ENCODE results near the gene XYLT1. TPM values are rescaled to one million over a fixed set of nuclear protein-coding genes. Genes with fewer than 3 reads are reported as not detected.

Gene XYLT1
- total RNA-seq, 1 experiment from 2014 or later: 25.0 TPM

DNA sequence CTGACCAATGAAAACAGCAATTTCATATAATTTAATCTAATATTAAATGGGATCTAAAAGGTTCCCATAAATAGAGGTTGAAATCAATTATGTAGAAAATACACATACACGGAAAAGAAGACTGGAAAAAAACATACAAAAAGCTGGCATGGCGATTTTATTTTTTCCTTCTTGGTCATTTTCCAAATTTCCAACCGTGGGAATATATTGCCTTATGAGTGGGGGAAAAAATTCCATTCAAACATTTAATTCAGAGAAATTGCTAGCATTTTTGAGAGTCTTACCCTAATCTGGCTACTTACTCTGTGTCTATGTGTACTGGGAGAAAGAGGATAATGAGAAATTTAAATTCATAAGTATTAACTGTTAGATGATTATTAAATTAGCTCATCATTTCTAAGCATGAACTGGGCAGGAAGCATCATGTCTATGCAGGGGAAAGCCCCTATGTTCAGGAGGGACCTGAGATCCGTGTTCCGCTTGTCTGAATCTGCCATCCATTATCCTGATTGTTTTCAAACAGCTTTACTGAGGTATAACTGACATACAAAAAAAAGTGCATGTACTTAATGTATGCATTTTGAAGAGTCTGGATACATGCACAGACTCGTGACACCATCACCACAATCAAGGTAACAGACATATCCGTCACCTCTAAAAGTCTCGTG, 145.2 kb downstream of the XYLT1 start:
- ChIA-PET CTCF (no interaction called here), POLR2A (no interaction called here)
- DNase-seq (ENCODE audit: low spot score) (no peak), ATAC-seq (no peak)
- H3K4me3 Mint-ChIP-seq: no peak overlapping the region
- H3K27me3 Mint-ChIP-seq (ENCODE audit: low read depth): no peaks in the 10 kb centered on the region
- H3K9me3 Mint-ChIP-seq: peaks cover 3% of the 10 kb centered on the region; the same call in 1 of the 2 replicates
- TF ChIP-seq ZNF396 (CRISPR knock-in tag; IDR thresholded peaks at IDR 0.05; ENCODE audit: borderline replicate concordance) (no peak), ZNF138 (CRISPR knock-in tag; conservative IDR thresholded peaks at IDR 0.05) (no peak), ZNF121 (CRISPR knock-in tag; IDR thresholded peaks at IDR 0.05) (no peak), TEAD4 (CRISPR knock-in tag; IDR thresholded peaks at IDR 0.05) (no peak), CBFB (CRISPR knock-in tag; IDR thresholded peaks at IDR 0.05; ENCODE audit: low read depth) (no peak), RELA (CRISPR knock-in tag; IDR thresholded peaks at IDR 0.05; ENCODE audit: borderline replicate concordance) (no peak), ZNF232 (CRISPR knock-in tag; IDR thresholded peaks at IDR 0.05) (no peak), ZNF416 (CRISPR knock-in tag; IDR thresholded peaks at IDR 0.05) (no peak), FOXP1 (CRISPR knock-in tag; IDR thresholded peaks at IDR 0.05; ENCODE audit: borderline replicate concordance) (no peak), ETV6 (CRISPR knock-in tag; IDR thresholded peaks at IDR 0.05) (no peak)
- TF ChIP-seq, protein P1, sequence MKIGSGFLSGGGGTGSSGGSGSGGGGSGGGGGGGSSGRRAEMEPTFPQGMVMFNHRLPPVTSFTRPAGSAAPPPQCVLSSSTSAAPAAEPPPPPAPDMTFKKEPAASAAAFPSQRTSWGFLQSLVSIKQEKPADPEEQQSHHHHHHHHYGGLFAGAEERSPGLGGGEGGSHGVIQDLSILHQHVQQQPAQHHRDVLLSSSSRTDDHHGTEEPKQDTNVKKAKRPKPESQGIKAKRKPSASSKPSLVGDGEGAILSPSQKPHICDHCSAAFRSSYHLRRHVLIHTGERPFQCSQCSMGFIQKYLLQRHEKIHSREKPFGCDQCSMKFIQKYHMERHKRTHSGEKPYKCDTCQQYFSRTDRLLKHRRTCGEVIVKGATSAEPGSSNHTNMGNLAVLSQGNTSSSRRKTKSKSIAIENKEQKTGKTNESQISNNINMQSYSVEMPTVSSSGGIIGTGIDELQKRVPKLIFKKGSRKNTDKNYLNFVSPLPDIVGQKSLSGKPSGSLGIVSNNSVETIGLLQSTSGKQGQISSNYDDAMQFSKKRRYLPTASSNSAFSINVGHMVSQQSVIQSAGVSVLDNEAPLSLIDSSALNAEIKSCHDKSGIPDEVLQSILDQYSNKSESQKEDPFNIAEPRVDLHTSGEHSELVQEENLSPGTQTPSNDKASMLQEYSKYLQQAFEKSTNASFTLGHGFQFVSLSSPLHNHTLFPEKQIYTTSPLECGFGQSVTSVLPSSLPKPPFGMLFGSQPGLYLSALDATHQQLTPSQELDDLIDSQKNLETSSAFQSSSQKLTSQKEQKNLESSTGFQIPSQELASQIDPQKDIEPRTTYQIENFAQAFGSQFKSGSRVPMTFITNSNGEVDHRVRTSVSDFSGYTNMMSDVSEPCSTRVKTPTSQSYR (CRISPR knock-in tag; IDR thresholded peaks at IDR 0.05): no peak
- TF ChIP-seq, protein P2, sequence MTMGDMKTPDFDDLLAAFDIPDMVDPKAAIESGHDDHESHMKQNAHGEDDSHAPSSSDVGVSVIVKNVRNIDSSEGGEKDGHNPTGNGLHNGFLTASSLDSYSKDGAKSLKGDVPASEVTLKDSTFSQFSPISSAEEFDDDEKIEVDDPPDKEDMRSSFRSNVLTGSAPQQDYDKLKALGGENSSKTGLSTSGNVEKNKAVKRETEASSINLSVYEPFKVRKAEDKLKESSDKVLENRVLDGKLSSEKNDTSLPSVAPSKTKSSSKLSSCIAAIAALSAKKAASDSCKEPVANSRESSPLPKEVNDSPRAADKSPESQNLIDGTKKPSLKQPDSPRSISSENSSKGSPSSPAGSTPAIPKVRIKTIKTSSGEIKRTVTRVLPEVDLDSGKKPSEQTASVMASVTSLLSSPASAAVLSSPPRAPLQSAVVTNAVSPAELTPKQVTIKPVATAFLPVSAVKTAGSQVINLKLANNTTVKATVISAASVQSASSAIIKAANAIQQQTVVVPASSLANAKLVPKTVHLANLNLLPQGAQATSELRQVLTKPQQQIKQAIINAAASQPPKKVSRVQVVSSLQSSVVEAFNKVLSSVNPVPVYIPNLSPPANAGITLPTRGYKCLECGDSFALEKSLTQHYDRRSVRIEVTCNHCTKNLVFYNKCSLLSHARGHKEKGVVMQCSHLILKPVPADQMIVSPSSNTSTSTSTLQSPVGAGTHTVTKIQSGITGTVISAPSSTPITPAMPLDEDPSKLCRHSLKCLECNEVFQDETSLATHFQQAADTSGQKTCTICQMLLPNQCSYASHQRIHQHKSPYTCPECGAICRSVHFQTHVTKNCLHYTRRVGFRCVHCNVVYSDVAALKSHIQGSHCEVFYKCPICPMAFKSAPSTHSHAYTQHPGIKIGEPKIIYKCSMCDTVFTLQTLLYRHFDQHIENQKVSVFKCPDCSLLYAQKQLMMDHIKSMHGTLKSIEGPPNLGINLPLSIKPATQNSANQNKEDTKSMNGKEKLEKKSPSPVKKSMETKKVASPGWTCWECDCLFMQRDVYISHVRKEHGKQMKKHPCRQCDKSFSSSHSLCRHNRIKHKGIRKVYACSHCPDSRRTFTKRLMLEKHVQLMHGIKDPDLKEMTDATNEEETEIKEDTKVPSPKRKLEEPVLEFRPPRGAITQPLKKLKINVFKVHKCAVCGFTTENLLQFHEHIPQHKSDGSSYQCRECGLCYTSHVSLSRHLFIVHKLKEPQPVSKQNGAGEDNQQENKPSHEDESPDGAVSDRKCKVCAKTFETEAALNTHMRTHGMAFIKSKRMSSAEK (CRISPR knock-in tag; IDR thresholded peaks at IDR 0.05; ENCODE audit: borderline replicate concordance): no peak
- TF ChIP-seq, protein P3, sequence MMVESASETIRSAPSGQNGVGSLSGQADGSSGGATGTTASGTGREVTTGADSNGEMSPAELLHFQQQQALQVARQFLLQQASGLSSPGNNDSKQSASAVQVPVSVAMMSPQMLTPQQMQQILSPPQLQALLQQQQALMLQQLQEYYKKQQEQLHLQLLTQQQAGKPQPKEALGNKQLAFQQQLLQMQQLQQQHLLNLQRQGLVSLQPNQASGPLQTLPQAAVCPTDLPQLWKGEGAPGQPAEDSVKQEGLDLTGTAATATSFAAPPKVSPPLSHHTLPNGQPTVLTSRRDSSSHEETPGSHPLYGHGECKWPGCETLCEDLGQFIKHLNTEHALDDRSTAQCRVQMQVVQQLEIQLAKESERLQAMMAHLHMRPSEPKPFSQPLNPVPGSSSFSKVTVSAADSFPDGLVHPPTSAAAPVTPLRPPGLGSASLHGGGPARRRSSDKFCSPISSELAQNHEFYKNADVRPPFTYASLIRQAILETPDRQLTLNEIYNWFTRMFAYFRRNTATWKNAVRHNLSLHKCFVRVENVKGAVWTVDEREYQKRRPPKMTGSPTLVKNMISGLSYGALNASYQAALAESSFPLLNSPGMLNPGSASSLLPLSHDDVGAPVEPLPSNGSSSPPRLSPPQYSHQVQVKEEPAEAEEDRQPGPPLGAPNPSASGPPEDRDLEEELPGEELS (CRISPR knock-in tag; IDR thresholded peaks at IDR 0.05): no peak
- TF ChIP-seq, protein P4, sequence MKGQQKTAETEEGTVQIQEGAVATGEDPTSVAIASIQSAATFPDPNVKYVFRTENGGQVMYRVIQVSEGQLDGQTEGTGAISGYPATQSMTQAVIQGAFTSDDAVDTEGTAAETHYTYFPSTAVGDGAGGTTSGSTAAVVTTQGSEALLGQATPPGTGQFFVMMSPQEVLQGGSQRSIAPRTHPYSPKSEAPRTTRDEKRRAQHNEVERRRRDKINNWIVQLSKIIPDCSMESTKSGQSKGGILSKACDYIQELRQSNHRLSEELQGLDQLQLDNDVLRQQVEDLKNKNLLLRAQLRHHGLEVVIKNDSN (CRISPR knock-in tag; IDR thresholded peaks at IDR 0.05): no peak
- TF ChIP-seq, protein P5, sequence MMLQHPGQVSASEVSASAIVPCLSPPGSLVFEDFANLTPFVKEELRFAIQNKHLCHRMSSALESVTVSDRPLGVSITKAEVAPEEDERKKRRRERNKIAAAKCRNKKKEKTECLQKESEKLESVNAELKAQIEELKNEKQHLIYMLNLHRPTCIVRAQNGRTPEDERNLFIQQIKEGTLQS (CRISPR knock-in tag; conservative IDR thresholded peaks at IDR 0.05): no peak
- TF ChIP-seq, protein P6, sequence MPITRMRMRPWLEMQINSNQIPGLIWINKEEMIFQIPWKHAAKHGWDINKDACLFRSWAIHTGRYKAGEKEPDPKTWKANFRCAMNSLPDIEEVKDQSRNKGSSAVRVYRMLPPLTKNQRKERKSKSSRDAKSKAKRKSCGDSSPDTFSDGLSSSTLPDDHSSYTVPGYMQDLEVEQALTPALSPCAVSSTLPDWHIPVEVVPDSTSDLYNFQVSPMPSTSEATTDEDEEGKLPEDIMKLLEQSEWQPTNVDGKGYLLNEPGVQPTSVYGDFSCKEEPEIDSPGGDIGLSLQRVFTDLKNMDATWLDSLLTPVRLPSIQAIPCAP (CRISPR knock-in tag; IDR thresholded peaks at IDR 0.05): no peak
- TF ChIP-seq, protein P7, sequence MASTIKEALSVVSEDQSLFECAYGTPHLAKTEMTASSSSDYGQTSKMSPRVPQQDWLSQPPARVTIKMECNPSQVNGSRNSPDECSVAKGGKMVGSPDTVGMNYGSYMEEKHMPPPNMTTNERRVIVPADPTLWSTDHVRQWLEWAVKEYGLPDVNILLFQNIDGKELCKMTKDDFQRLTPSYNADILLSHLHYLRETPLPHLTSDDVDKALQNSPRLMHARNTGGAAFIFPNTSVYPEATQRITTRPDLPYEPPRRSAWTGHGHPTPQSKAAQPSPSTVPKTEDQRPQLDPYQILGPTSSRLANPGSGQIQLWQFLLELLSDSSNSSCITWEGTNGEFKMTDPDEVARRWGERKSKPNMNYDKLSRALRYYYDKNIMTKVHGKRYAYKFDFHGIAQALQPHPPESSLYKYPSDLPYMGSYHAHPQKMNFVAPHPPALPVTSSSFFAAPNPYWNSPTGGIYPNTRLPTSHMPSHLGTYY (CRISPR knock-in tag; IDR thresholded peaks at IDR 0.05): no peak
- TF ChIP-seq, protein P8, sequence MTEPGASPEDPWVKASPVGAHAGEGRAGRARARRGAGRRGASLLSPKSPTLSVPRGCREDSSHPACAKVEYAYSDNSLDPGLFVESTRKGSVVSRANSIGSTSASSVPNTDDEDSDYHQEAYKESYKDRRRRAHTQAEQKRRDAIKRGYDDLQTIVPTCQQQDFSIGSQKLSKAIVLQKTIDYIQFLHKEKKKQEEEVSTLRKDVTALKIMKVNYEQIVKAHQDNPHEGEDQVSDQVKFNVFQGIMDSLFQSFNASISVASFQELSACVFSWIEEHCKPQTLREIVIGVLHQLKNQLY (CRISPR knock-in tag; IDR thresholded peaks at IDR 0.05): no peak
- peaks cover 14% of the 10 kb centered on the region for H3K4me1 Mint-ChIP-seq
- no peak overlapping the region for H3K27ac Mint-ChIP-seq
- peaks cover 3% of the 10 kb centered on the region for H3K36me3 Mint-ChIP-seq
